GM21717 (cell line): Measurements from ENCODE around the gene KLRC2.
A peak's percentile ranks its signal among the peaks of the same experiment; 100 is the strongest.
"Not testable (repeated sequence)": the region's sequence is repeated elsewhere in the genome, so short reads cannot be mapped to it uniquely, and the experiment has no call there.

Source experiments
- ATAC-seq: cut with Tn5 transposase; IDR thresholded peaks from one replicate; pipeline ENCODE4 v1.9.1; 2021; ENCODE audit warnings: mild to moderate bottlenecking, moderate library complexity; ENCODE audit not compliant: unreplicated experiment

Gene KLRC2

GRCh38 chr12:10406725-10407124 is 29.1 kb downstream of the KLRC2 start:
- ATAC-seq = no peak

GRCh38 chr12:10405294-10405693 is 30.5 kb downstream of the KLRC2 start:
- no peak for ATAC-seq

- no peak for ATAC-seq
These were observed 31.0 kb downstream of the KLRC2 start for GRCh38 chr12:10404798-10405197.

- ATAC-seq = no peak
These were observed 35.0 kb downstream of the KLRC2 start for GRCh38 chr12:10400829-10401228.

GRCh38 chr12:10398168-10398567 is 37.6 kb downstream of the KLRC2 start:
- ATAC-seq = no peak

- no peak for ATAC-seq
These were observed 38.5 kb downstream of the KLRC2 start for GRCh38 chr12:10397296-10397695.

GRCh38 chr12:10396176-10396575 is 39.6 kb downstream of the KLRC2 start:
- ATAC-seq = not testable (repeated sequence)

- ATAC-seq = peak; percentile 81
These were observed 40.3 kb downstream of the KLRC2 start for GRCh38 chr12:10395390-10395998.

- ATAC-seq = not testable (repeated sequence)
These were observed 41.2 kb downstream of the KLRC2 start for GRCh38 chr12:10394531-10395152.

- ATAC-seq = no peak
These were observed 42.5 kb downstream of the KLRC2 start for GRCh38 chr12:10393291-10393690.

- ATAC-seq = no peak
These were observed 43.3 kb downstream of the KLRC2 start for GRCh38 chr12:10392394-10392930.

GRCh38 chr12:10390991-10391390 is 44.8 kb downstream of the KLRC2 start:
- ATAC-seq = not testable (repeated sequence)

GRCh38 chr12:10389904-10390303 is 45.9 kb downstream of the KLRC2 start, which contains the start of gene KLRK1:
TSS of gene KLRK1 (minus strand) at chr12:10390041. CDS start at chr12:10388810, 1,231 bp downstream.
- no peak for ATAC-seq

GRCh38 chr12:10388624-10389413 is 47.0 kb downstream of the KLRC2 start:
- ATAC-seq = no peak

GRCh38 chr12:10387498-10387897 is 48.3 kb downstream of the KLRC2 start:
- not testable (repeated sequence) for ATAC-seq

GRCh38 chr12:10386857-10387256 is 49.0 kb downstream of the KLRC2 start:
- ATAC-seq = no peak

- ATAC-seq = no peak
These were observed 50.6 kb downstream of the KLRC2 start for GRCh38 chr12:10385166-10385613.

- no peak for ATAC-seq
These were observed 51.6 kb downstream of the KLRC2 start for GRCh38 chr12:10384191-10384590.

GRCh38 chr12:10381928-10382628 is 53.7 kb downstream of the KLRC2 start:
- no peak for ATAC-seq
